ENCODE measurements around the gene SLC35B1.

The SLC35B1 gene

GRCh38 chr17:49741692-49742076, 33.9 kb upstream of the SLC35B1 start:
- no peak for DNase-seq (ENCODE audit: extremely low read depth, low read depth)
- TF ChIP-seq CTCF (IDR thresholded peaks at IDR 0.05; ENCODE audit: low read depth, low read length): no peak

- no peak for DNase-seq (ENCODE audit: extremely low read depth, low read depth)
- TF ChIP-seq CTCF (IDR thresholded peaks at IDR 0.05; ENCODE audit: low read depth, low read length): no peak
Observed at GRCh38 chr17:49741009-49741691, 33.4 kb upstream of the SLC35B1 start.

GRCh38 chr17:49739641-49740271, 32.0 kb upstream of the SLC35B1 start:
- DNase-seq (ENCODE audit: extremely low read depth, low read depth): no peak

DNA sequence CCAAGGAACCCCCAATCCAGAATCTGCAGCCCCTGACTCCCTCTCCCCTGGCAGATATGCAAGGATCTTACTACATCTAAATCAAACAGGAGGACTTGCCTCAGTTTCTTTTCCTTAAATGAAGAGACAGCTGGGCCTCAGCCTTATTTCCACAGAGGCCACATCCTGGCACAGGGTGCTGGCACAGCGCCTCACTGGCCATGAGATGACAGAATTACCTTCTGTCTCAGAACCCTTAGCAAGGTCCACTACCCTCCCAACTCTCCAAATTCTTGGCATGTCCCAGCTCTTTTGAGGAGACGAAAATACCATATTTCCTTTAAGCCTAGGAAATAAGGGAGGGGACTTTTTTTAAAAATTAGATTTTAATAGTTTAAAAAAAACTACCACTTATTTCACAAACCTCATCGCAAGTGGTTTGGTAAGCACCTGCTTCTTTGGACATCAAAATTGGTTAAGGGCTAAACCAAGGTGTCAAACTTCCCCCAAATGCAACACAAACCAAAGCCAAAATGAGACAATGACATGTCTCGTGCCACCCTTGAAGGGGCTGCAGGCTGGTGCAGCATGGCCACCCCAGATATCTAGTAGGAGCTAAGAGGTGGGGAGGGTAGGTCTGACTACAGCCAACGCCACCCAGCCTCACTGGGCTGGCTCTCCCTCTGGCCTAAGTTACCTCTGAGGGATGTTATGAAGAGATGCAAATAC, 30.8 kb upstream of the SLC35B1 start:
- no peak for DNase-seq (ENCODE audit: extremely low read depth, low read depth)
- no peak for TF ChIP-seq CTCF (IDR thresholded peaks at IDR 0.05; ENCODE audit: low read depth, low read length)

More at GRCh38 chr17:49739641-49740271, 32.0 kb upstream of the SLC35B1 start:
- no peak for TF ChIP-seq CTCF (IDR thresholded peaks at IDR 0.05; ENCODE audit: low read depth, low read length)

- DNase-seq (ENCODE audit: extremely low read depth, low read depth): no peak
- no peak for TF ChIP-seq CTCF (IDR thresholded peaks at IDR 0.05; ENCODE audit: low read depth, low read length)
Observed at GRCh38 chr17:49734515-49735490, 27.0 kb upstream of the SLC35B1 start.

DNA sequence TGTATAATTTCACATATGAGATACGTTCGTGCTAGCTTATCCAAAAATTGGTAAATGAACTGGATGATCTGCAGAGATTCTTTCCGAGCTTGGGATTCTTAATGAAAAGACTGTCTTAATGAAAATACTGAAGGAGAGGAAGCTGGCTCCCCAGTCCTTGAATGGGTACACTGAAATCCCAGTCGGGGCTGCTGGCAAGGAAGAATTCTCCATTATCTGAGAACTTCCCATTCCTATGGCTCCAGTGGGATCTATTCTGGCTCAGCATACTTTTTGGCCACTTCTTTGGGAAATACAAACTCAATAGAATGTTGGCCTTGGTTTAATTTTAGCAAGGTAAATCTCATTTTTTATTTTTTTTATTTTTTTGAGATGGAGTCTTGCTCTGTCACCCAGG, 23.7 kb upstream of the SLC35B1 start:
- DNase-seq (ENCODE audit: extremely low read depth, low read depth): no peak
- no peak for TF ChIP-seq CTCF (IDR thresholded peaks at IDR 0.05; ENCODE audit: low read depth, low read length)
